Astrocyte of the spinal cord (primary cell): ENCODE results near the gene FBN1.

Experiments used
- DNase-seq: peaks from one replicate; pipeline ENCODE4 v3.0.0; 2011; ENCODE audit warnings: low read depth, low spot score
- H3K4me3 ChIP-seq: 2 replicates; pipeline ENCODE4 v1.5.1; 2011; ENCODE audit warnings: low read depth, mild to moderate bottlenecking, low read length, moderate library complexity
- CTCF ChIP-seq: IDR thresholded peaks from 2 replicates; pipeline ENCODE4 v1.5.1; 2012; ENCODE audit warnings: low read depth, mild to moderate bottlenecking, low read length, inconsistent platforms
- in situ Hi-C: cut with HindIII; loops from 2 replicates; pipeline ENCODE4 v1.10.0; 2017; ENCODE audit warnings: low sequenced_read_pairs

The FBN1 gene

GRCh38 chr15:48421362-48421761, 224.1 kb downstream of the FBN1 start:
- DNase-seq, result no peak
- no peak overlapping the region for H3K4me3 ChIP-seq
- in situ Hi-C loops, result no loop called here
- TF ChIP-seq CTCF, result no peak

GRCh38 chr15:48419896-48420295, 225.6 kb downstream of the FBN1 start:
- no peak for DNase-seq
- no peak overlapping the region for H3K4me3 ChIP-seq
- in situ Hi-C loops, result no loop called here
- no peak for TF ChIP-seq CTCF

- in situ Hi-C loops, result no loop called here
- TF ChIP-seq CTCF, result no peak
- no peak overlapping the region for H3K4me3 ChIP-seq
- DNase-seq, result no peak
Measured at GRCh38 chr15:48418343-48418742, 227.2 kb downstream of the FBN1 start.

DNA sequence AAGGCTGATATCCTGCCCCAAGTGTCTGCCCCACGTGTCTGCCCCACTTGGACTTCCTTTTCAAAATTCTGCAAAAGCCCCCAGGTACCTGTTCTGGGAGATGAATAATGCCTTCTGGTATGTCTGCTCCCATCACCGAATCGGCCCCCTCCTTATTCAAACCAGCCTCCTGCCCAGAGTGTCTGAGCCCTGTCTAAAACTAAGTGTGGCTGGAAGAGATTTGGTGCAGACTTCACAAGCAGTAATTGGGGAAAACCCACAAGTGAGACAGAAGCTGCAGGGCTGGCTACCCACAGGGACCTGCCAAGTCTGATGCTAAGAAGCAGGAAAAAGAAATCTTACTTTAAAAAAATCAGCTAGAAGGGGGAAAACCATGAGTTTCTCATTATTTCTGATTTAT, 229.2 kb downstream of the FBN1 start:
- DNase-seq, result no peak
- in situ Hi-C loops, result no loop called here
- H3K4me3 ChIP-seq, result no peak overlapping the region
- TF ChIP-seq CTCF, result no peak

GRCh38 chr15:48415036-48415886, 230.2 kb downstream of the FBN1 start:
- in situ Hi-C loops, result no loop called here
- H3K4me3 ChIP-seq, result no peak overlapping the region
- no peak for DNase-seq
- TF ChIP-seq CTCF, result no peak

DNA sequence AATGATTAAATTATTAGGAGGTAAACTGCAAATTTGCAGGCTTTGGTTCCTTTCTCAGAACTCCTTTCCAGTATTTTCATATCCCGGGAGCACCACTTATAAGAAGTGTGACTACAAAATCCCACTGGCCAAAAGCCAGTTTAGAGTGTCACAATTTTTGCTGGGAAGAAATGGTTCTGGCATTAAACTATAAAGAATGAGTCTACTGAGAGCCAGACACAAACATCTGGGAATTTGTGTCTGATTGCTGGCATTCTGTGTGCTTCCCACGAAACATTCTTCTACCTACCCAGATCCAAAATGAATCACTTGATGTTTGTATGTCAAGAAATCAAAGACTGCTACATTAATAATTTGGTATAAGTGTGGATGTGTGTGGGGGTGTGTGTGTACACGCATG, 231.5 kb downstream of the FBN1 start:
- in situ Hi-C loops, result no loop called here
- DNase-seq, result peak; percentile 63
- H3K4me3 ChIP-seq, result no peak overlapping the region
- TF ChIP-seq CTCF, result no peak

DNA sequence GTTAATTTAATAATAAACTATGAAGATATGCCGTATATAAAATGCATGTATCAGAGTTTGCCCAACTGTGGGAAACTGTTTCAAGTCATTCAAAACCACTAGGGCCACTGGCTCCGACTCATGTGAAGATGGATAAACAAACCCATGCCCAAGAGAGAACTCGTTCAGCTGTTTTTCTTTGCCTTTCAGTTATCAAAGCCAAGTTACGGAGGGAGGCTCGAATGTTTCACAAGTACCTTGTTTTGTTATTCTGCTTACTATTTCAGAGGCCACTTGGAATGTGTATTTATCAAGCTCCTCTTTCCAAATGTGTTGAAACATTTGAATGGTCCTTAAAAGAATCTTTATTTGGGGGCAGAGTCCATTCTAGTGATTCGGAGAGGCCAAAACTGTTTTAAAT, 232.2 kb downstream of the FBN1 start:
- TF ChIP-seq CTCF, result no peak
- in situ Hi-C loops, result no loop called here
- DNase-seq, result peak; percentile 45
- H3K4me3 ChIP-seq, result no peak overlapping the region
